Nephron (organoid): Measurements from ENCODE around the gene WWOX.

Experiments used
- H3K27ac Mint-ChIP-seq, 3 experiments: 2 replicates each; pipeline ENCODE4 v1.8.0; 2020; ENCODE audit warnings: mixed read lengths in 3 of 3, mild to moderate bottlenecking in 2 of 3, moderate library complexity in 1 of 3
- H3K27me3 Mint-ChIP-seq: 2 replicates; pipeline ENCODE4 v1.8.0; 2021; ENCODE audit warnings: low read depth, mild to moderate bottlenecking, moderate library complexity, mixed read lengths
- H3K36me3 Mint-ChIP-seq: 2 replicates; pipeline ENCODE4 v1.8.0; 2020; ENCODE audit warnings: low read depth, mixed read lengths
- H3K4me1 Mint-ChIP-seq: 2 replicates; pipeline ENCODE4 v1.8.0; 2020; ENCODE audit warnings: mixed read lengths
- H3K4me3 Mint-ChIP-seq, 3 experiments: 2 replicates each; pipeline ENCODE4 v1.8.0; 2020; ENCODE audit warnings: mild to moderate bottlenecking in 3 of 3, mixed read lengths in 3 of 3, moderate library complexity in 2 of 3
- H3K9me3 Mint-ChIP-seq: 2 replicates; pipeline ENCODE4 v1.8.0; 2020; ENCODE audit warnings: mixed read lengths
- CTCF ChIP-seq, 3 experiments: fragments of 200-600 bp; sonication (generic); IDR thresholded peaks; one replicate each; pipeline ENCODE4 v1.5.0; 2021; ENCODE audit warnings: antibody characterized with exemption in 3 of 3; ENCODE audit not compliant: unreplicated experiment in 3 of 3

Gene WWOX

GRCh38 chr16:79071424-79071823 lies 972.0 kb downstream of the WWOX start:
- Mint-ChIP-seq H3K27me3 (peaks cover 13% of the 10 kb centered on the region), H3K9me3 (no peaks in the 10 kb centered on the region), H3K4me1 (peaks cover 38% of the 10 kb centered on the region), H3K27ac (peak overlapping the region; percentile 29 to 52 (median 32)), H3K36me3 (no peaks in the 10 kb centered on the region), H3K4me3 (no peak overlapping the region)
- TF ChIP-seq CTCF (IDR thresholded peaks at IDR 0.05; ENCODE audit: unreplicated experiment in 3 of 3), result no peak

GRCh38 chr16:79072517-79072916 lies 973.1 kb downstream of the WWOX start:
- Mint-ChIP-seq H3K36me3 (no peaks in the 10 kb centered on the region), H3K9me3 (no peaks in the 10 kb centered on the region), H3K4me3 (no peak overlapping the region), H3K27ac (no peak overlapping the region), H3K4me1 (peaks cover 38% of the 10 kb centered on the region), H3K27me3 (peaks cover 13% of the 10 kb centered on the region)
- TF ChIP-seq CTCF (IDR thresholded peaks at IDR 0.05; ENCODE audit: unreplicated experiment in 3 of 3), result no peak

- H3K9me3 Mint-ChIP-seq, result no peaks in the 10 kb centered on the region
- H3K4me3 Mint-ChIP-seq, result no peak overlapping the region
- peak overlapping the region in 1 of 3 experiments; percentile 37 for H3K27ac Mint-ChIP-seq
- no peaks in the 10 kb centered on the region for H3K36me3 Mint-ChIP-seq
- H3K27me3 Mint-ChIP-seq, result peaks cover 9% of the 10 kb centered on the region
- TF ChIP-seq CTCF (IDR thresholded peaks at IDR 0.05; ENCODE audit: unreplicated experiment in 3 of 3), result no peak
- H3K4me1 Mint-ChIP-seq, result peaks cover 38% of the 10 kb centered on the region
Measured at GRCh38 chr16:79073566-79073965, 974.1 kb downstream of the WWOX start.

GRCh38 chr16:79074541-79074940 lies 975.1 kb downstream of the WWOX start:
- H3K4me3 Mint-ChIP-seq, result no peak overlapping the region
- peaks cover 35% of the 10 kb centered on the region for H3K4me1 Mint-ChIP-seq
- H3K9me3 Mint-ChIP-seq, result no peaks in the 10 kb centered on the region
- peak overlapping the region; percentile 31 to 54 (median 45) for H3K27ac Mint-ChIP-seq
- no peaks in the 10 kb centered on the region for H3K36me3 Mint-ChIP-seq
- peaks cover 9% of the 10 kb centered on the region for H3K27me3 Mint-ChIP-seq
- no peak for TF ChIP-seq CTCF (IDR thresholded peaks at IDR 0.05; ENCODE audit: unreplicated experiment in 3 of 3)

- H3K27me3 Mint-ChIP-seq, result peaks cover 9% of the 10 kb centered on the region
- TF ChIP-seq CTCF (IDR thresholded peaks at IDR 0.05; ENCODE audit: unreplicated experiment in 3 of 3), result no peak
- no peak overlapping the region for H3K4me3 Mint-ChIP-seq
- peaks cover 31% of the 10 kb centered on the region for H3K4me1 Mint-ChIP-seq
- no peaks in the 10 kb centered on the region for H3K9me3 Mint-ChIP-seq
- H3K36me3 Mint-ChIP-seq, result no peaks in the 10 kb centered on the region
- peak overlapping the region; percentile 31 to 54 (median 45) for H3K27ac Mint-ChIP-seq
Measured at GRCh38 chr16:79074951-79075350, 975.5 kb downstream of the WWOX start.

GRCh38 chr16:79076047-79076767 lies 976.8 kb downstream of the WWOX start:
- Mint-ChIP-seq H3K36me3 (no peaks in the 10 kb centered on the region), H3K9me3 (no peaks in the 10 kb centered on the region), H3K27ac (no peak overlapping the region), H3K4me3 (no peak overlapping the region), H3K27me3 (peaks cover 4% of the 10 kb centered on the region), H3K4me1 (peaks cover 23% of the 10 kb centered on the region)
- no peak for TF ChIP-seq CTCF (IDR thresholded peaks at IDR 0.05; ENCODE audit: unreplicated experiment in 3 of 3)
